HG03196 (cell line): ENCODE data around the gene MACROD2.

Experiments used
- ATAC-seq: cut with Tn5 transposase; IDR thresholded peaks from one replicate; pipeline ENCODE4 v1.9.1; 2021; ENCODE audit not compliant: unreplicated experiment

The MACROD2 gene

DNA sequence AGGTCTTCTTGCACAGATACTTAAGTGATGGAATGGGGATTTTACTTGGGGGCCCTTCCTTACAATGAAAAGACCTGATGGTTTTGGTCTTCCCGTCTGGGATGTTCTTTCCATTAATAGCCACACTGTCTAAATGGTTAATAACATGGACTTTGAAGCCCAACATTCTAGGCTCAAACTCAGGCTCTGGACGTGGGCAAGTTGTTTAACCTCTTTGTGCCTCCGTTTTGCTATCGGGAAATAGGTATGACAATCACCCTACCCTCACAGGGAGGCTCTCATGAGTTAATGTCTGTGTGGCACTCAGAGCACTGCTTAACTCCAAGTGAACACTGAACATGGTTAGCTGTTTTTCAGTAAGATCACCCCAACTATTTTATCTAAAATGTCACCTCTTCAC, 702.8 kb downstream of the MACROD2 start:
- no peak for ATAC-seq

DNA sequence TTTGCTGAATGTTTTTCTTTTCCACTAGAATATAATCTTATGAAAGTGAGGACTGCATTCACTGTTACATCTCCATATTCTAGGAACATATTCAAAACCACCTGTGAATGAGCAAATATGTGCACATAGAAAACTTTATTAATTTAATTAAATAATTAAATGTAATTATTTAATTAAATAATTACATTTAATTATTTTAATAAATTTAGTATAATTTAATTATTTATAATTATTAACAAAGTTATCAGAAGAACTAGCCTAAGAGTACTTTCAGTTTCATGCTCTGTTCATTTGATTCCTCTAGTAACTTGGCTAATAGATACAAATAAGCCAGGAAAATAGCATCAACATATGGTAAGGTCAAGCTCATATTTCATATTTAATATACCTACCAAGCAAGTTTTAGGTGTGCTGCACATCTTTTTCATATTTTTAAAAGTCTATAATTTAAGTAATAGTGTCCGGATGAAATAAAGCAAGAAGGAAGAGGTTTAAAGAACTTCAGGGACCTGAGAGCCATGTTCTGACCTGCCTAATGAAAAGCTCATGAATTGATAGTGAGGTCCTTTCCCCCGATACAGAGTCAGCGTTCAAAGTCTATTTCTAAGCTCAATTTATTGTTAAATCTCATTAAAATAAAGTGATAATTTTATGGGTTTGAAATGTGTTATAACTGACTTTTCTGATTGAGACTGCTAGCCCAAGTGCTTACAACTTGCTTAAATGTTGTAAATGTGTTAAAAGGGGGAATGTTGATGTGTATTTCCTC, 703.5 kb downstream of the MACROD2 start:
- ATAC-seq = no peak

- peak; percentile 64 for ATAC-seq
These were observed 705.3 kb downstream of the MACROD2 start for GRCh38 chr20:14700639-14700960.

DNA sequence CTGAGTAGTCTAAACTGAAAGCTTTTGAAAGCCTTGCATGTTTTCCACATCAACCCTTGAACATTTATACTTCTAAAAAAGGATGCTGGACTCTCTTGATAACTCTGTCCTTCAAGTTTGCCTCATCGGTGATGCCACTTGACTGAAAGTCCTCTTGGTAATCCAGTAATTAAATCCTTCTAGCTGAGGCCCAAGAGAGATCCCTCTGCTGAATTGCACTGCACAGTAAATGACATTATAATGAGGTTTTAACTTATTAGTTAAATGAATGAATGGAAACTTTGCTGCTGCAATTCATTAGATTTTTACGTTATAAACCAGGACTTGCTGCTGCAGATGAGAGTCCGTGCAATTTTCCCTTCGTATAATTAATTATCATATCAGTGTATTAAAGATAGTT, 706.0 kb downstream of the MACROD2 start:
- no peak for ATAC-seq

DNA sequence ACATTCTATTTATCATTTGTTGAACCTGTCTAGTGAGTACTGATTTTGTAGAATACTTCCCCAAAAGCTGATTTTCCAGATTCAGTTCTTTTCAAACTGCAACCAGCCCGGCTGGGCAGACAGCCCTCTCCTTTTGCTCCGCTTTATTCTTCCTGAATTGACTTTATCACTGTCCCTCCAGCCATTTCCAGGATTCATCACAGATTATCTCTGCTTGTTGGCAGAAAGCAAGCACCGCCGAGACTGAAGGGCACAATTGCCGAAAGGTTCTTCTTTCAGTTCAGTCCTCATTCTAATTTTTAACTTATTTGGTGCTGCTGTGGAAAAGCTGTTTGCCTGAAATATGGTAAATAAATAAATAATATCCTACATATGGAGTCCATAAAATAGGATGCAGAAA, 711.2 kb downstream of the MACROD2 start:
- no peak for ATAC-seq

GRCh38 chr20:14707026-14707680, 711.8 kb downstream of the MACROD2 start:
- no peak for ATAC-seq

DNA sequence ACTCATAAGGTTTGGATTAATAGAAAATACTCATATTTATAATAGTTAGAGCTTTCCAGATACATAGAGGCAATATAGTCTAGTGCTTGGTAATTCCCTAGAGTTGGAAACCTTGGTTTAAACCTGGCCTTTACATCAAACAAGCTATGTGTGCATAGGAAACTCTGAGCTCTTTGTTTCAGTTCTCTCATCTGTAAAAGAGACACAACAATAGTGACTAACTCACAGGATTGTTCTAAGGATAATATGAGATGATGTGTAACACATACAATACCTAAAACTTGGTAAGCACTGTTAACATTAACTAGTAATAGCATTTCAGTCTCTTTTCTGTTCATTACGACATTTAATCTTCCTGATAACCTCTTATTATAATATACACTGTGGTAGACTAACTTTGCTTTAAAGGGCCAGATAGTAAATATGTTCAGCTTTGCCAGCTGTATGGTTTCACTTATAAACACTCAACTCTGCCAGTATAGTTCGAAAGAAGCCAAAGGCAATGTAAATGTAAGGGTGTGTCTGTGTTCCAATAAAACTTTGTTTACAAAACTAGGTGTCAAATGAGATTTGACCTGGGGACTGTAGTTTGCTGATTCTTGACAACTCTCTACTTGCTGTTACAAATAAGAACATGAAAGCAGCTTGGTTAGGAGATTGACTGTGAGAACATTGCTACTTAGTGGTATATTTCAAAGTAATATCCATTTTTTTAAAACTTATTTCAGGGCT, 712.7 kb downstream of the MACROD2 start:
- ATAC-seq = no peak

DNA sequence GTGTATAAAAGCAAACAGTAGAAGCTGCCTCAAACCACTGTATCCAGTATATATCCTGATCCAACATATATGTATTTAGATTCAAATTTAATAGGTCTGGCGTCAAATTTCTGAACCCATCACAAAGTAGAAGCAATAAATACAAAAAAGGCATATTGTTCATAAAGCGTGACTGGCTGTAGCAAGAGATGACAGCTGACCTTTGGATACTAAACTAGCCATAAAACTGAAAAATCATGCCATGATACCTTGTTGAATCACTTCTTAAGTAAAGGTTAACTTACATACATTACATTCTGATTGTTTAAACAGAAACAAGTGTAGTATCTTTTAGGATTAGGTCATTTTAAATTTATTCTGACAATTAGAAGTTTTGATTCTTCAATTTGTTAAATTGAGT, 714.1 kb downstream of the MACROD2 start:
- ATAC-seq = no peak

DNA sequence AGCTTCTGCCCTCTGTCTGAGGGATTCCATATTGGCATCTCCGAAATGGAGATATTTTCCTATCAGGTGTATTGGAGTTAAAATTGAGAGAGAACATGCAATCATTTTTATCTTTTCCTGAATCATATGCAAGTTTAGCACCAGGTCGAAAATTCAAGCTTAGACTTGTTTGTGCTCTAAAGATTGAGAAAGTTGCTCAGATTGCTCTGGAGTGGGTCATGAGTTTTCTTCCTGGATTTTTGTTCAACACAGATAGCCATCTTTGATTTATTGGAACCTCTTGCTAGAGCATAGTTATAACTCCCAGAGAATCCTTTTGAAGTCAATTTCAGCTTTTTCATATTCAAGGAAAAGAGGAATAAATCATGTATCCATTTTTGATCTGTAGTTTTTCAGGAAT, 715.6 kb downstream of the MACROD2 start:
- ATAC-seq = no peak

- no peak for ATAC-seq
These were observed 716.3 kb downstream of the MACROD2 start for GRCh38 chr20:14711652-14712051.

DNA sequence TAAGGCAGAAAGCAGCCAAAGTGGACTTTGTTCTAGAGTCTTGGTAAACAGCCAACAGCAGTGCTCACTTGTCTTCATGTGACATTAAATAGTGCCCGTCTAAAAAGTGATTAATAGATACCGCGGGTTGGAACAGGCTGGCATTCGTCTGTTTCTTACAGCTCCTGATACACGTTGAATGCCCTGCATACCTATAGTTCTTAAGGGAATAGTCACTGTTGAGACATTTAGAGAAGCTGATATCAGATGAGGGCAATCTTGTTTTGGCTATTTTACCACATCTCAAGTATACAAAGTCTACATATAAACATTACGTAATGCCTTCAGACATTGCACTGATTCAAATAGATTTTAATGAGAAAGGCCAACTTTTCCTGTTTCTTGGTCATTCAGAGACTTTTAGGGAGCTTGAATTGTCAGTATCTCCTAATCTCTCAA, 717.0 kb downstream of the MACROD2 start:
- ATAC-seq = no peak

DNA sequence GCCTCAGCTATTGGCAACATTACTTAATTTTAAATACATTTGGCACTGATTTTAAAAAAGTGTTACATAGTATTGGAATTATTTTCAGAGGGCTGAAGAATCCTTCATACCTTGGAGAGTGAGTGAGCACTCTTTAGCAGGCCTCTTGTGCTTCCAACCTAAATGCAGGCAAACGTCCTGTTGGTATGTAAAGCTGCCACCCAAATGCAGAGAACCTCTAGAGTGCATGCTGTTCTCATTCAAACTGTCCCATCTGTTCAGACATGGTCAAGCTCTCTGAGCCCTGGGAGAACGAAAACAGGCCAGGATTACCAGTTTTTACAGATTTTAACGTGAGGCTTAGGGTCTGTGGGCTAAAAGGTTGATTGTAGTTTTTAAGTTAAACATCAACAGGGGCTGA, 720.1 kb downstream of the MACROD2 start:
- no peak for ATAC-seq

DNA sequence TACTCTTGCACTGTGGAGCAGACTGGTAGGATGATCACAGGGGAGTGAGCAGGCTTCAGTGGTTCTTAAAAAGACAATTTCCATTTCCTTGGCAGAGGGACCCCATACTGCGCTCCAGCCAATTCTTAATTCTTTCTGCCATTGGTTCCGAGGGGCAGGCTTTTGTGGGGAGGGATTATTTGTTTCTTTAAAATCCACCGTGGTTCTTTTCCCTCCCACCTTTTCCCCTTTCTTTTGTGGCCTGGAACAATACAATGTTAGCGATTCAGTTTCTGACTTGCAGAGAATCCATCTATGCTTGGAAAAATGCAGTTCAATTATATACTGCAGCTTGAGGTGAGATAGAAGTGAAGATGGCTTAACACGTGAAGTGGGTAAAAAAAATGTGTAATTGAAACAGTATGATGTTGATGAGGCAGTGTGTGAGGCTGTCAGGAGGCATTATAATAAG, 721.1 kb downstream of the MACROD2 start:
- no peak for ATAC-seq

- peak; percentile 86 for ATAC-seq
These were observed 722.1 kb downstream of the MACROD2 start for GRCh38 chr20:14717134-14717999.

- no peak for ATAC-seq
These were observed 724.9 kb downstream of the MACROD2 start for GRCh38 chr20:14720251-14720650.

- ATAC-seq = no peak
These were observed 726.7 kb downstream of the MACROD2 start for GRCh38 chr20:14721926-14722452.

- ATAC-seq = no peak
These were observed 728.3 kb downstream of the MACROD2 start for GRCh38 chr20:14723614-14724013.

- no peak for ATAC-seq
These were observed 728.7 kb downstream of the MACROD2 start for GRCh38 chr20:14724036-14724435.

DNA sequence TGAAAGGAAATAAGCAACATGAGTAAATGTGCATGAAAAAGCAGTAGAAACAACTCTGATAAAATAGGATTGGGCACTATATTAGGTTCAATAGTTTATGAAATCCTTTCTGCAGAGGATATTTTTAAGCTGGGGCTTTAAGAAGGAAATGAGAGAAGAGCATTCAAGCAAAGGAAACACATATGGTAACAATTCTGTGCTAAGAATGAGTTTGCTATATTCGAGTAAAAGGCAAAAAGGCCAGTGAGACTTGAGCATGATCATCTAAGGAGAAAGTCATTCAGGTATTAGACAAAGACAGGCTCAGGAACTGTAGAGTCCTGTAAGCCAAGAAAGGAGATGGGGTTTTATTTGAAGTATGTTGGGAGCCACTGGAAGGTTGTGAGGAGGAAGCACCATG, 729.2 kb downstream of the MACROD2 start:
- no peak for ATAC-seq

GRCh38 chr20:14726591-14726990, 731.3 kb downstream of the MACROD2 start:
- ATAC-seq = no peak
